ENCODE data around the gene WDR86.

GRCh38 chr7:151423936-151424335 lies 14.1 kb upstream of the WDR86 start:
- TF ChIP-seq POLR2A (IDR thresholded peaks at IDR 0.05; ENCODE audit: low read depth) (no peak), CTCF (IDR thresholded peaks at IDR 0.05) (no peak)

All from esophagus muscularis mucosa (tissue), 3 donors.